Mesenchymal stem cell (in vitro differentiated cells and primary cell): ENCODE measurements around the gene PLSCR5.

ENCODE experiments used
- DNase-seq: peaks from one replicate; pipeline ENCODE4 v3.0.0-alpha.2; 2013
- H2AFZ ChIP-seq: one replicate; pipeline ENCODE4 v1.6.1; 2013; ENCODE audit warnings: low read depth, mild to moderate bottlenecking, control low read depth, inconsistent platforms, low read length, moderate library complexity
- H2AK5ac ChIP-seq: 2 replicates; pipeline ENCODE4 v1.6.1; 2013; ENCODE audit warnings: low read length, moderate library complexity, mild to moderate bottlenecking, inconsistent platforms; ENCODE audit not compliant: severe bottlenecking
- H2BK120ac ChIP-seq: one replicate; pipeline ENCODE4 v1.6.1; 2013; ENCODE audit warnings: low read depth, mild to moderate bottlenecking, inconsistent platforms, low read length, moderate library complexity
- H2BK12ac ChIP-seq, 2 experiments: one replicate each; pipeline ENCODE4 v1.6.1; 2013; ENCODE audit warnings: inconsistent platforms in 2 of 2, low read length in 2 of 2, mild to moderate bottlenecking in 2 of 2, moderate library complexity in 2 of 2, control low read depth in 1 of 2
- H2BK15ac ChIP-seq: one replicate; pipeline ENCODE4 v1.6.1; 2013; ENCODE audit warnings: mild to moderate bottlenecking, low read depth, inconsistent platforms; ENCODE audit not compliant: poor library complexity, severe bottlenecking
- H2BK5ac ChIP-seq: 2 replicates; pipeline ENCODE4 v1.6.1; 2013; ENCODE audit warnings: low read depth, mild to moderate bottlenecking, low read length, control low read depth, inconsistent platforms; ENCODE audit not compliant: poor library complexity, severe bottlenecking
- H3K14ac ChIP-seq, 2 experiments: one replicate each; pipeline ENCODE4 v1.6.1; 2013; ENCODE audit warnings: inconsistent platforms in 2 of 2, low read length in 2 of 2, control low read depth in 1 of 2, mild to moderate bottlenecking in 1 of 2, moderate library complexity in 1 of 2
- H3K18ac ChIP-seq, 2 experiments: one replicate each; pipeline ENCODE4 v1.6.1; 2013; ENCODE audit warnings: inconsistent platforms in 2 of 2, low read length in 2 of 2, control low read depth in 1 of 2, low read depth in 1 of 2, mild to moderate bottlenecking in 1 of 2
- H3K23ac ChIP-seq, 2 experiments: one replicate each; pipeline ENCODE4 v1.6.1; 2013; ENCODE audit warnings: inconsistent platforms in 2 of 2, low read length in 2 of 2, mild to moderate bottlenecking in 2 of 2, moderate library complexity in 2 of 2, control low read depth in 1 of 2
- H3K27ac ChIP-seq: 2 replicates; pipeline ENCODE4 v1.5.1; 2013; ENCODE audit warnings: mild to moderate bottlenecking, moderate library complexity, low read length, control low read depth, inconsistent platforms; ENCODE audit not compliant: poor library complexity, severe bottlenecking
- H3K27me3 ChIP-seq, 2 experiments: 2 replicates each; pipeline versions ENCODE4 v1.6.1 to v1.7.0; 2013; ENCODE audit warnings: low read length in 2 of 2, mild to moderate bottlenecking in 2 of 2, moderate library complexity in 2 of 2, control low read depth in 1 of 2, inconsistent platforms in 1 of 2; ENCODE audit not compliant: control insufficient read depth in 1 of 2, insufficient read depth in 1 of 2
- H3K36me3 ChIP-seq, 2 experiments: 2 replicates each; pipeline versions ENCODE4 v1.6.1 to v1.7.0; 2013; ENCODE audit warnings: low read length in 2 of 2, control low read depth in 1 of 2, inconsistent platforms in 1 of 2, low read depth in 1 of 2, mild to moderate bottlenecking in 1 of 2; ENCODE audit not compliant: insufficient read depth in 2 of 2, control insufficient read depth in 1 of 2
- H3K4ac ChIP-seq, 2 experiments: one replicate each; pipeline ENCODE4 v1.6.1; 2013; ENCODE audit warnings: inconsistent platforms in 2 of 2, low read length in 2 of 2, mild to moderate bottlenecking in 2 of 2, moderate library complexity in 2 of 2, control low read depth in 1 of 2, low read depth in 1 of 2
- H3K4me1 ChIP-seq: 2 replicates; pipeline ENCODE4 v1.6.1; 2013; ENCODE audit warnings: low read depth, low read length, control low read depth; ENCODE audit not compliant: control insufficient read depth, insufficient read depth
- H3K4me2 ChIP-seq: 2 replicates; pipeline ENCODE4 v1.6.1; 2013; ENCODE audit warnings: low read length, mild to moderate bottlenecking, inconsistent platforms; ENCODE audit not compliant: poor library complexity, severe bottlenecking
- H3K4me3 ChIP-seq, 2 experiments: 2 replicates each; pipeline versions ENCODE4 v1.5.1 to v1.7.0; 2013; ENCODE audit warnings: low read length in 2 of 2, mild to moderate bottlenecking in 2 of 2, control low read depth in 1 of 2, low read depth in 1 of 2; ENCODE audit not compliant: insufficient read depth in 1 of 2
- H3K79me1 ChIP-seq: replicated peaks from 2 replicates; pipeline ENCODE4 v1.6.1; 2013; ENCODE audit warnings: mild to moderate bottlenecking, control low read depth, low read length, inconsistent platforms; ENCODE audit not compliant: poor library complexity, severe bottlenecking
- H3K9ac ChIP-seq: 2 replicates; pipeline ENCODE4 v1.7.0; 2013; ENCODE audit warnings: mild to moderate bottlenecking, low read length, moderate library complexity
- H3K9me3 ChIP-seq: 2 replicates; pipeline ENCODE4 v1.7.0; 2013; ENCODE audit warnings: mild to moderate bottlenecking, low read length; ENCODE audit not compliant: control insufficient read depth
- H4K8ac ChIP-seq: one replicate; pipeline ENCODE4 v1.6.1; 2013; ENCODE audit warnings: inconsistent platforms, mild to moderate bottlenecking, low read length, moderate library complexity
- H4K91ac ChIP-seq: one replicate; pipeline ENCODE4 v1.6.1; 2013; ENCODE audit warnings: mild to moderate bottlenecking, low read length, inconsistent platforms
- WGBS: methylation state at CpG from one replicate; pipeline ENCODE4 v1.1.7; 2013; ENCODE audit warnings: mixed read lengths; 5-methylcytosine and 5-hydroxymethylcytosine counted together

PLSCR5 gene

DNA sequence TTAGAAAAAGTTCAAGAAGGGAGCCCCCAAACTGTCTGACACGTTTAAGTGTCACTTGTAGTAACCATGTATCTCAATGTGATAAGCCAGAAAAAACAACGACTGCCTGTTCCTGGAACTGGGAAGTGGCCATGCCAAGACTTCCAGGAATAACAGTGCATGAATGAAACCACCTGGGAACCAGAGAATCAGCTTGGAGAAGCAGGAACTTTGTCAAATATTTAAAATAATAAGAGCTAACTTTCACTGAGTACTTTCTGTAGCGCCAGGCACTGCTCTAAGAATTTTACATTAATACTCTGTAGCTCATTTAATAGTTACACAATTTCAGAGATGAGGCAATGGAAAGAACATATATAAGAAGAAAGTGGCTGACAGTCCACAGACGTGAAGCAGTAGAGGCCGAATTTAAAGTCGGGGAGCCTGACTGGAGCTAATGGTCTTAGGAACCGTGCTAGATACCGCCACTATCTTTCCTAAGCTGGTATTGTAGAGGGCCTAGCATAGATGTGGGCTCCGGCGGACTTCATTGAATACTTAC is 61.6 kb downstream of the PLSCR5 start:
- Histone ChIP-seq H3K9ac (peak overlapping the region; percentile 92), H3K18ac (peak overlapping the region in 1 of 2 experiments; percentile 94), H3K79me1 (peaks cover 4% of the 10 kb centered on the region)

DNA sequence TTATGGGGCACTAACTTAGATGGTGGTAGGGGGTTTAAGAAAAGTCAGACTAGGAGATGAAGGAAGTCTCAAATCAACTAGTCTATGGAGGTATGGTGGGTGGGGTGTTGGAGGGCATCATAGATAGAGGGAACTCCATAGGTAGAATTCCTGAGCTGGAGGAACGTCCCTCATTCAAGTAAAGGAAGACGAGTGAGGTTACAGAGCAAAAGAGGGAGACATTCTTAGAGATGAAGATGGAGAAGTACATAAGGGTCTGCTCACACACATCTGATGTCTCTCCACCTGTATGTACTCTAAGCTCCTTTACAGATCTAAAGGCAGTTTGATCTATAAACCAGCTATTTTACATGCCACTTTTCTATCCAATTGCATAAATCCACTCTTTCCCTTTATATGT is 62.2 kb downstream of the PLSCR5 start:
- H2BK15ac ChIP-seq: no peak overlapping the region
- H3K4ac ChIP-seq: no peak overlapping the region
- H4K91ac ChIP-seq: no peak overlapping the region
- H2BK5ac ChIP-seq: no peak overlapping the region
- no peak overlapping the region for H3K23ac ChIP-seq
- peaks cover 4% of the 10 kb centered on the region for H3K79me1 ChIP-seq
- no peak overlapping the region for H3K27ac ChIP-seq
- H3K4me3 ChIP-seq: peak overlapping the region in 1 of 2 experiments; percentile 81
- no peak overlapping the region for H4K8ac ChIP-seq
- H3K9ac ChIP-seq: peak overlapping the region; percentile 92
- H2BK12ac ChIP-seq: peak overlapping the region in 1 of 2 experiments; percentile 35
- H3K4me2 ChIP-seq: peak overlapping the region; percentile 84
- peaks cover 3 to 5% of the 10 kb centered on the region in 2 experiments for H3K36me3 ChIP-seq
- H2AK5ac ChIP-seq: no peak overlapping the region
- DNase-seq: no peak
- H3K14ac ChIP-seq: no peak overlapping the region
- no peaks in the 10 kb centered on the region for H3K27me3 ChIP-seq
- 54% methylated on average over 1 of the region's 2 CpGs for WGBS
- no peaks in the 10 kb centered on the region for H3K9me3 ChIP-seq
- no peaks in the 10 kb centered on the region for H3K4me1 ChIP-seq
- no peak overlapping the region for H2AFZ ChIP-seq
- no peak overlapping the region for H2BK120ac ChIP-seq
- H3K18ac ChIP-seq: no peak overlapping the region

More for the DNA sequence above, 61.6 kb downstream of the PLSCR5 start:
- H2BK12ac ChIP-seq: no peak overlapping the region
- H2BK15ac ChIP-seq: no peak overlapping the region
- H3K27ac ChIP-seq: no peak overlapping the region
- peaks cover 3 to 5% of the 10 kb centered on the region in 2 experiments for H3K36me3 ChIP-seq
- no peaks in the 10 kb centered on the region for H3K4me1 ChIP-seq
- peak overlapping the region; percentile 78 to 81 for H3K4me3 ChIP-seq
- H3K14ac ChIP-seq: no peak overlapping the region
- no peak overlapping the region for H3K23ac ChIP-seq
- 2% methylated on average over 9 of the region's 10 CpGs for WGBS
- H2AK5ac ChIP-seq: no peak overlapping the region
- H2BK120ac ChIP-seq: no peak overlapping the region
- H4K8ac ChIP-seq: no peak overlapping the region
- H3K27me3 ChIP-seq: no peaks in the 10 kb centered on the region
- H4K91ac ChIP-seq: no peak overlapping the region
- H2AFZ ChIP-seq: no peak overlapping the region
- H3K4ac ChIP-seq: no peak overlapping the region
- no peak overlapping the region for H2BK5ac ChIP-seq
- peak overlapping the region; percentile 84 for H3K4me2 ChIP-seq
- DNase-seq: peak; percentile 63
- no peaks in the 10 kb centered on the region for H3K9me3 ChIP-seq

DNA sequence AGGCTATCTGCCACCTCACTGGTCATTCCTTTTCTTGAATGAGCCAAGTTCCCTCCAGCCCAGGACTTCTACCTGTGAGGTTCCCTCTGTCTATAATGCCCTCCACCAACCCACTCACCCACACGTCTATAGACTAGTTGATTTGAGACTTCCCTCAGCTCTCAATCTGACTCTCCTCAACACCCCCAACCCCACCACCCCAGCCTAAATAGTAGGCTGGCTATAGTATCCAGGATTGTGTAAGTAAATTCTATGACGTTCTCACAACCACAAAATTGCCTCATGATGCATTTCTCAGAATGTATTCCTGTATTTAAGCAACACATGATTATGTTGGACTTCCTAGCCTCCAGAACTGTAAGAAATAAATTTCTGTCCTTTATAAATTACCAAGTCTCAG is 63.0 kb downstream of the PLSCR5 start:
- Histone ChIP-seq H3K18ac (no peak overlapping the region), H4K8ac (no peak overlapping the region), H3K4me2 (no peak overlapping the region), H3K36me3 (peaks cover 3 to 5% of the 10 kb centered on the region in 2 experiments), H3K23ac (no peak overlapping the region), H3K14ac (no peak overlapping the region), H2BK15ac (no peak overlapping the region), H3K4me3 (peak overlapping the region in 1 of 2 experiments; percentile 81), H3K4me1 (no peaks in the 10 kb centered on the region), H2AK5ac (no peak overlapping the region), H3K9me3 (no peaks in the 10 kb centered on the region), H3K4ac (no peak overlapping the region), H2AFZ (no peak overlapping the region), H4K91ac (no peak overlapping the region), H2BK12ac (no peak overlapping the region), H3K27me3 (no peaks in the 10 kb centered on the region), H2BK5ac (no peak overlapping the region), H3K9ac (peak overlapping the region; percentile 92), H3K27ac (no peak overlapping the region), H2BK120ac (no peak overlapping the region), H3K79me1 (peaks cover 8% of the 10 kb centered on the region)
- WGBS: 70% methylated on average over 2 of the region's 2 CpGs
- peak; percentile 71 for DNase-seq

DNA sequence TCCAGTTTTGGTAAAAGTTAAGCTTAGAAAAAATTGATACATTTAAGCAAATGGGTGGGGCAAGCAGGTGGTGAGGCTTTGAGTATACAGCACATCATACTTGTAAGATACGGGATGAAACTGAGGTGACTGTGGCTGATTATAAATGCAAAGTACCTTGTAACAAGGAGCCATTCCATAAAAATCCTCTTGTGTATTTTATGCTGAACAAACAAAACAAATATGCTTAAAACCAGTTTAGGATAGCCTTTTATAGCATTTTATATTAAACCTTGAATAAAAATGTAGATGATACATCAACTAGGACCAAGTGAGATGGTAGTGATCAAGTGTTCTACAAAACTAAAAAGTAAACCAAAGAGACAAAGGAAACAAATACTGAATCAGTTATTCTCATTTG is 64.2 kb downstream of the PLSCR5 start:
- H3K79me1 ChIP-seq: peaks cover 11% of the 10 kb centered on the region
- no peak overlapping the region for H2BK120ac ChIP-seq
- H3K4me2 ChIP-seq: no peak overlapping the region
- H2AFZ ChIP-seq: no peak overlapping the region
- H3K23ac ChIP-seq: no peak overlapping the region
- H3K36me3 ChIP-seq: peaks cover 3 to 5% of the 10 kb centered on the region in 2 experiments
- no CpG with 5 or more reads among the region's 1 CpG for WGBS
- no peak overlapping the region for H4K8ac ChIP-seq
- peak overlapping the region; percentile 21 for H3K9ac ChIP-seq
- no peaks in the 10 kb centered on the region for H3K27me3 ChIP-seq
- H2BK15ac ChIP-seq: no peak overlapping the region
- DNase-seq: no peak
- no peak overlapping the region for H3K4ac ChIP-seq
- H4K91ac ChIP-seq: no peak overlapping the region
- H2BK12ac ChIP-seq: no peak overlapping the region
- no peaks in the 10 kb centered on the region for H3K9me3 ChIP-seq
- no peak overlapping the region for H2BK5ac ChIP-seq
- no peak overlapping the region for H3K14ac ChIP-seq
- H3K4me1 ChIP-seq: no peaks in the 10 kb centered on the region
- no peak overlapping the region for H3K18ac ChIP-seq
- no peak overlapping the region for H3K27ac ChIP-seq
- H2AK5ac ChIP-seq: no peak overlapping the region
- peak overlapping the region in 1 of 2 experiments; percentile 7 for H3K4me3 ChIP-seq
